Psoas muscle (tissue), 8 donors: ENCODE data around the gene ATOH7. TPM values are rescaled to one million over a fixed set of nuclear protein-coding genes. Genes with fewer than 3 reads are reported as not detected.
"Not testable (repeated sequence)": the region's sequence is repeated elsewhere in the genome, so short reads cannot be mapped to it uniquely, and the experiment has no call there.

Experiments used
- ATAC-seq, 4 donors: fragments of 200-7000 bp; cut with Tn5 transposase; one replicate each; pipeline ENCODE4 v1.9.1; 2020; ENCODE audit warnings: moderate library complexity in 3 of 4, mild to moderate bottlenecking in 2 of 4
- DNase-seq, 2 donors: peaks; one replicate each; pipeline ENCODE4 v3.0.0-alpha.2; 2020
- H3K27ac ChIP-seq: fragments of 200-600 bp; one replicate; pipeline ENCODE4 v1.8.0; 2022
- H3K27me3 ChIP-seq, 3 donors: fragments of 200-600 bp in 1 of 3; one replicate each; pipeline versions ENCODE4 v1.6.1 to v1.8.0; 2013 to 2022; ENCODE audit warnings: low read length in 2 of 3, mild to moderate bottlenecking in 2 of 3, moderate library complexity in 1 of 3; ENCODE audit not compliant: insufficient read depth in 3 of 3
- H3K36me3 ChIP-seq, 2 donors: fragments of 200-600 bp in 1 of 2; one replicate each; pipeline versions ENCODE4 v1.6.1 to v1.8.0; 2013 to 2022; ENCODE audit warnings: low read depth in 1 of 2, mild to moderate bottlenecking in 1 of 2, moderate library complexity in 1 of 2; ENCODE audit not compliant: insufficient read depth in 1 of 2
- H3K4me1 ChIP-seq: fragments of 200-600 bp; one replicate; pipeline ENCODE4 v1.8.0; 2022
- H3K4me3 ChIP-seq: fragments of 200-600 bp; one replicate; pipeline ENCODE4 v1.8.0; 2022; ENCODE audit warnings: mild to moderate bottlenecking
- H3K9me3 ChIP-seq: fragments of 200-600 bp; one replicate; pipeline ENCODE4 v1.8.0; 2022
- WGBS, 3 donors: extraction: QIAGEN DNeasy Blood & Tissue Kit; methylation state at CpG; one replicate each; pipeline versions ENCODE4 v1.1.6 to v1.1.7; 2013; 5-methylcytosine and 5-hydroxymethylcytosine counted together
- intact Hi-C, 2 donors: fragments of 100-400 bp; cut with DNase I; formaldehyde crosslinking; loops; one replicate each; pipeline versions ENCODE4 v1.11.0 to v1.14.2; 2022
- long read RNA-seq, 2 donors: library from polyadenylated mRNA; unstranded; transcript quantifications; one replicate each; pipeline ENCODE4 v2.0.0, GENCODE V29; 2021
- polyA plus RNA-seq, 3 donors: library from polyadenylated mRNA; stranded (reverse); fragments of 200-250 nt; gene quantifications; one replicate each; pipeline ENCODE4 v1.2.3, GENCODE V29; 2013
- total RNA-seq, 4 donors: library from RNA; stranded (reverse); fragmentation: NEBNext Ultra II Directional in 2 of 4; extraction: Animal tissue kit (Norgen Biotek cat#: 25700) in 2 of 4; gene quantifications; one replicate each; pipeline versions ENCODE4 v1.2.1 to v1.2.4, GENCODE V29; 2021 to 2023
- TF ChIP-seq, protein P1 (sequence below): fragments of 200-600 bp; IDR thresholded peaks from one replicate; pipeline ENCODE4 v1.8.0; 2022; ENCODE audit warnings: antibody characterized with exemption
- donor health status: healthy with polysubstance abuse.
- donor health status: DM: no; HTN: no; CAD: no; lungs with moderate emphysema.
- donor health status: Bipolar disorder and iron deficiency.
- donor health status: healthy.
- donor health status: DM: yes; HTN: yes; CAD: no.
- donor health status: DM: no; HTN: no; CAD: no.
- donor health status: DM: no; HTN: no; CAD: no.
- donor health status: DM: yes; HTN: yes; CAD: no.

The ATOH7 gene
- total RNA-seq (not detected), polyA plus RNA-seq (under 1 TPM in 1 of 3 donors, not detected in 2; 0.17 TPM)
- long read RNA-seq, donor 1, result 0 reads
- long read RNA-seq, donor 2, result 0 reads

DNA sequence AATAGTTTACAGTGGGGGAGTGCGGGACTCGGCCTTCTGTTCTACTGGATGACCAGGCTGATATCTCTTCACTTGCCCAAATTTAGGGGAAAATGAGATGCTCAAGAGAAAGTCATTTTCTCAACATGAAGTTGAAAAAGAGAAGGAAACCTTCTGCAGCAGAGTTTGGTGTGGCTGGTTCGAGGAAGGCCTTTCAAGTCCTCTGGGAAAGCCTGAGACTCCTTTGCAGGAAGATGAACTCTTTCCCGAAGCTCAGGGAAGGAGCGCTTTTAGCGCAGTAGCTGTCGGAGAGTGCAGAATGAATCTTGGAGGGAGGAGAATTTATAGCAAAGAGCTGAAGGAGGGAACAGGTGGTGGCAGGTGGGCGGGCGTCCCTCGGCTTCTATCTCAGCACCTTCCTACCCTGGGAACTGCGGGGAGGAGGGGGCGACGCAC is at the start of gene ATOH7:
TSS of gene ATOH7 (minus strand) at position 297 of the 435 bp plus-strand sequence. CDS start 436 bp downstream, outside the sequence.
- H3K4me3 ChIP-seq, result peak within 1 kb of the TSS; percentile 70
- H3K4me1 ChIP-seq, result peaks cover 3% of the 10 kb centered on the region
- no peak for DNase-seq
- TF ChIP-seq, protein P1, sequence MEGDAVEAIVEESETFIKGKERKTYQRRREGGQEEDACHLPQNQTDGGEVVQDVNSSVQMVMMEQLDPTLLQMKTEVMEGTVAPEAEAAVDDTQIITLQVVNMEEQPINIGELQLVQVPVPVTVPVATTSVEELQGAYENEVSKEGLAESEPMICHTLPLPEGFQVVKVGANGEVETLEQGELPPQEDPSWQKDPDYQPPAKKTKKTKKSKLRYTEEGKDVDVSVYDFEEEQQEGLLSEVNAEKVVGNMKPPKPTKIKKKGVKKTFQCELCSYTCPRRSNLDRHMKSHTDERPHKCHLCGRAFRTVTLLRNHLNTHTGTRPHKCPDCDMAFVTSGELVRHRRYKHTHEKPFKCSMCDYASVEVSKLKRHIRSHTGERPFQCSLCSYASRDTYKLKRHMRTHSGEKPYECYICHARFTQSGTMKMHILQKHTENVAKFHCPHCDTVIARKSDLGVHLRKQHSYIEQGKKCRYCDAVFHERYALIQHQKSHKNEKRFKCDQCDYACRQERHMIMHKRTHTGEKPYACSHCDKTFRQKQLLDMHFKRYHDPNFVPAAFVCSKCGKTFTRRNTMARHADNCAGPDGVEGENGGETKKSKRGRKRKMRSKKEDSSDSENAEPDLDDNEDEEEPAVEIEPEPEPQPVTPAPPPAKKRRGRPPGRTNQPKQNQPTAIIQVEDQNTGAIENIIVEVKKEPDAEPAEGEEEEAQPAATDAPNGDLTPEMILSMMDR, result no peak
- H3K27me3 ChIP-seq, result no peaks in the 10 kb centered on the region
- ATAC-seq, result no peak
- peak within 1 kb of the TSS; percentile 51 for H3K27ac ChIP-seq
- intact Hi-C loops, result no loop called here
- H3K36me3 ChIP-seq, result no peaks in the 10 kb centered on the region
- no peaks in the 10 kb centered on the region for H3K9me3 ChIP-seq
- 33 to 44% (median 41%) methylated on average over 13 of the region's 13 CpGs for WGBS, 3 donors

DNA sequence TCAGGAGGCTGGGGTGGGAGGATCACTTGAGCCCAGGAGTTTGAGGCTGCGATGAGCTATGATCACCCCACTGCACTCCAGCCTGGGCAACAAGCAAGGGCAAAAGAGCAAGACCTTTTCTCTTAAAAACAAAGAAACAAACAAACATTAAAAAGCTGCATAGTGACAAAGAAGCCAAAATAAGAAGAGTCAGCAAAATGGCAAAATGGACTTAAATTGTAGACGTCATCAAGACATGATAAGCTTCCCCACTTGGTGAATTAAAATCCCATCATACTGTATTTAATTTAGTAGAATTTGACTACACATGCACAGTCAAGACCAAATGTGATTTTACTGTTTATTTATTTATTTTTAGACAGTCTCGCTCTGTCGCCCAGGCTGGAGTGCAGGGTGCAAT is 48.8 kb upstream of the ATOH7 start:
- no peak for DNase-seq
- ATAC-seq, result no peak
- H3K27ac ChIP-seq, result no peak overlapping the region
- no peaks in the 10 kb centered on the region for H3K36me3 ChIP-seq
- WGBS, 3 donors, result 96 to 98% (median 97%) methylated on average over 4 of the region's 4 CpGs
- H3K27me3 ChIP-seq, result no peaks in the 10 kb centered on the region
- TF ChIP-seq, protein P1, result no peak
- intact Hi-C loops, result no loop called here
- no peaks in the 10 kb centered on the region for H3K4me1 ChIP-seq
- H3K4me3 ChIP-seq, result no peak overlapping the region
- no peaks in the 10 kb centered on the region for H3K9me3 ChIP-seq

- H3K4me3 ChIP-seq, DNase-seq, H3K27me3 ChIP-seq, H3K9me3 ChIP-seq, H3K36me3 ChIP-seq, H3K4me1 ChIP-seq, H3K27ac ChIP-seq, intact Hi-C loops, ATAC-seq: not testable (repeated sequence)
- WGBS, 3 donors, result 96 to 98% (median 97%) methylated on average over 56 to 70 of the region's 70 CpGs
Measured at GRCh38 chr10:68278906-68279753, 47.2 kb upstream of the ATOH7 start.

DNA sequence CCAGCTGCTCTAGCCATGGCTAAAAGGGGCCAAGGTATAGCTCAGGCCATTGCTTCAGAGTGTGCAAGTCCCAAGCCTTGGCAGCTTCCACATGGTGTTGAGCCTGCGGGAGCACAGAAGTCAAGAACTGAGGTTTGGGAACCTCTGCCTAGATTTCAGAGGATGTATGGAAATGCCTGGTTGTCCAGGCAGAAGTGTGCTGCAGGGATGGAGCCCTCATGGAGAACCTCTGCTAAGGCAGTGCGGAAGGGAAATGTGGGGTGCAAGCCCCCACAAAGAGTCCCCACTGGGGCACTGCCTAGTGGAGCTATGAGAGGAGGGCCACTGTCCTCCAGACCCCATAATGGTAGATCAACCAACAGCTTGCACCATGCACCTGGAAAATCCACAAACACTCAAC is 45.9 kb upstream of the ATOH7 start:
- DNase-seq, H3K9me3 ChIP-seq, H3K4me1 ChIP-seq, ATAC-seq, H3K4me3 ChIP-seq, intact Hi-C loops, H3K36me3 ChIP-seq, H3K27ac ChIP-seq, H3K27me3 ChIP-seq: not testable (repeated sequence)
- 94 to 97% (median 95%) methylated on average over 2 of the region's 2 CpGs for WGBS, 3 donors

DNA sequence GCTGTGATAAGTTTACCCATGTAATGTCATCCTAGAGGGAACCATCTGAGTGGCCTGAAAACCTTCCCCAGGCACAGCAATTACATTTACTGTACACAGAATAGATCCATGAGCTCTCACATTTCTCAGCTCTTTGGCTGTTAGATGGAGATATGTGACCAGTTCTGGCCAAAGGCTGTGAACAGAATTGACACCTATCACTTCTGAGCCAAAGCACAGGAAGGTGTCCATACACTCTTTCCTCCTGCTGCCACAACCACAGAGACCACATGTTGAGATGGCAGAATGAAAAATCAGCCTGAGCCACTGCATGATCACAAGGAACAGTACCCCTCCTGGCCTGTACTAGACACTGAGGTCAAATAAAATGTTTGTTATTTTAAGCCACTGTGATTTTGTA is 44.3 kb upstream of the ATOH7 start:
- Histone ChIP-seq H3K4me1 (no peaks in the 10 kb centered on the region), H3K4me3 (no peak overlapping the region), H3K27ac (no peak overlapping the region), H3K36me3 (no peaks in the 10 kb centered on the region), H3K9me3 (no peaks in the 10 kb centered on the region), H3K27me3 (no peaks in the 10 kb centered on the region)
- TF ChIP-seq, protein P1, result no peak
- ATAC-seq (no peak), DNase-seq (no peak)
- intact Hi-C loops, result no loop called here
